PFSK-1 (cell line): ENCODE results near the gene EP400.

Source experiments
- POLR2AphosphoS5 ChIP-seq: IDR thresholded peaks from 2 replicates; pipeline ENCODE4 v1.6.1; 2012; ENCODE audit warnings: low read depth, mild to moderate bottlenecking, control low read depth, low read length, moderate library complexity
- TF ChIP-seq, protein P1 (sequence below), 2 experiments: IDR thresholded peaks; 2 replicates each; pipeline versions ENCODE4 v1.6.1 to v1.8.0; 2011 to 2012; ENCODE audit warnings: low read depth in 2 of 2, low read length in 2 of 2, control low read depth in 1 of 2, inconsistent platforms in 1 of 2, mild to moderate bottlenecking in 1 of 2, moderate library complexity in 1 of 2; ENCODE audit not compliant: insufficient read depth in 1 of 2

DNA sequence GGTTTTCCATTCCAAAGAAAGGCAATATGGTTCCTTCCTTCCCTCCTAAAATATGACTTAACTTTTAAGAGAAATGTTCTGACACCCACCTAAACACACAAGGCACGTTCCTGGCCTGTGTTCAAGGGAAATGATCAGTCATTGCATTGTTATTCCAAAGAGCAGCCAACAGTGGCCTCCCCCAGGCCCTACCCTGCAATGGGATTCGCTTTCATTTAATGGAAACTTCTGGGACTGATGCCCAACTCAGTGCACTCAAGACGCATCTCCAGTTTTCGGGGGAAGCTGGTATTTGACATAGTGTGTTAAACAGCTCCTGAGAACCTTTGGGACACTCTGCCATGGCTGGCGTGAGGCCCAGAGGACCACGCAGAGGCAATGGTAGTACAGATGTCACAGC, 128.4 kb downstream of the EP400 start:
- no peak for TF ChIP-seq POLR2AphosphoS5
- TF ChIP-seq, protein P1, sequence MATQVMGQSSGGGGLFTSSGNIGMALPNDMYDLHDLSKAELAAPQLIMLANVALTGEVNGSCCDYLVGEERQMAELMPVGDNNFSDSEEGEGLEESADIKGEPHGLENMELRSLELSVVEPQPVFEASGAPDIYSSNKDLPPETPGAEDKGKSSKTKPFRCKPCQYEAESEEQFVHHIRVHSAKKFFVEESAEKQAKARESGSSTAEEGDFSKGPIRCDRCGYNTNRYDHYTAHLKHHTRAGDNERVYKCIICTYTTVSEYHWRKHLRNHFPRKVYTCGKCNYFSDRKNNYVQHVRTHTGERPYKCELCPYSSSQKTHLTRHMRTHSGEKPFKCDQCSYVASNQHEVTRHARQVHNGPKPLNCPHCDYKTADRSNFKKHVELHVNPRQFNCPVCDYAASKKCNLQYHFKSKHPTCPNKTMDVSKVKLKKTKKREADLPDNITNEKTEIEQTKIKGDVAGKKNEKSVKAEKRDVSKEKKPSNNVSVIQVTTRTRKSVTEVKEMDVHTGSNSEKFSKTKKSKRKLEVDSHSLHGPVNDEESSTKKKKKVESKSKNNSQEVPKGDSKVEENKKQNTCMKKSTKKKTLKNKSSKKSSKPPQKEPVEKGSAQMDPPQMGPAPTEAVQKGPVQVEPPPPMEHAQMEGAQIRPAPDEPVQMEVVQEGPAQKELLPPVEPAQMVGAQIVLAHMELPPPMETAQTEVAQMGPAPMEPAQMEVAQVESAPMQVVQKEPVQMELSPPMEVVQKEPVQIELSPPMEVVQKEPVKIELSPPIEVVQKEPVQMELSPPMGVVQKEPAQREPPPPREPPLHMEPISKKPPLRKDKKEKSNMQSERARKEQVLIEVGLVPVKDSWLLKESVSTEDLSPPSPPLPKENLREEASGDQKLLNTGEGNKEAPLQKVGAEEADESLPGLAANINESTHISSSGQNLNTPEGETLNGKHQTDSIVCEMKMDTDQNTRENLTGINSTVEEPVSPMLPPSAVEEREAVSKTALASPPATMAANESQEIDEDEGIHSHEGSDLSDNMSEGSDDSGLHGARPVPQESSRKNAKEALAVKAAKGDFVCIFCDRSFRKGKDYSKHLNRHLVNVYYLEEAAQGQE (IDR thresholded peaks at IDR 0.05; ENCODE audit: insufficient read depth in 1 of 2, low read depth in 2 of 2, low read length in 2 of 2), result no peak
